ENCODE measurements around the gene NACC2.
A peak's percentile ranks its signal among the peaks of the same experiment; 100 is the strongest.

NACC2 gene

GRCh38 chr9:136119061-136119882, 24.2 kb upstream of the NACC2 start:
- H3K4me3 ChIP-seq (ENCODE audit: low read length in 2 of 2), result peak overlapping the region; percentile 63 to 85
- peak overlapping the region; percentile 94 for H3K9ac ChIP-seq (ENCODE audit: low read depth, low read length, poor library complexity)
- DNase-seq (ENCODE audit: low spot score), result no peak
- H3K4me2 ChIP-seq (ENCODE audit: insufficient read depth, low read length, poor library complexity, severe bottlenecking), result peak overlapping the region; percentile 83
- H3K9me3 ChIP-seq (replicated peaks in 1 of 2; ENCODE audit: control insufficient read depth in 2 of 2, insufficient read depth in 1 of 2, low read depth in 1 of 2, low read length in 2 of 2), result no peaks in the 10 kb centered on the region
- peaks cover 8 to 15% of the 10 kb centered on the region in 2 donors for H3K4me1 ChIP-seq (ENCODE audit: control insufficient read depth in 2 of 2, insufficient read depth in 1 of 2, low read depth in 1 of 2, low read length in 2 of 2)
- no peak overlapping the region for H2BK12ac ChIP-seq (ENCODE audit: low read length)
- H4K91ac ChIP-seq (ENCODE audit: low read depth, low read length, poor library complexity), result no peak overlapping the region
- H3K4ac ChIP-seq (ENCODE audit: low read length), result no peak overlapping the region
- peaks cover 0 to 5% (median 3%) of the 10 kb centered on the region in 3 experiments for H3K27me3 ChIP-seq (ENCODE audit: control insufficient read depth in 3 of 3, insufficient read depth in 3 of 3, low read depth in 1 of 3, low read length in 3 of 3)
- peak overlapping the region; percentile 99 for H3K18ac ChIP-seq (ENCODE audit: low read length)
- H2BK15ac ChIP-seq (ENCODE audit: low read length), result no peak overlapping the region
- peaks cover 16 to 24% of the 10 kb centered on the region in 2 donors for H3K36me3 ChIP-seq (replicated peaks in 1 of 2; ENCODE audit: control insufficient read depth in 2 of 2, insufficient read depth in 2 of 2, low read length in 2 of 2)
- H2AK5ac ChIP-seq (ENCODE audit: low read depth, low read length), result peak overlapping the region; percentile 97
- H3K14ac ChIP-seq (ENCODE audit: low read length), result peak overlapping the region; percentile 38
- peak overlapping the region; percentile 99 for H3K23ac ChIP-seq (ENCODE audit: low read depth, low read length, poor library complexity)
- no peak overlapping the region for H4K8ac ChIP-seq (ENCODE audit: low read depth, low read length)
- peak overlapping the region; percentile 91 for H2BK120ac ChIP-seq (ENCODE audit: low read depth, low read length)
- peak overlapping the region; percentile 98 for H3K27ac ChIP-seq (replicated peaks; ENCODE audit: low read length)
- peak overlapping the region; percentile 70 for H2AFZ ChIP-seq (ENCODE audit: low read length)
- peak overlapping the region; percentile 93 for H2BK5ac ChIP-seq (ENCODE audit: low read length)
- no CpG with 5 or more reads among the region's 64 CpGs for WGBS, 2 donors (ENCODE audit: extremely low coverage in 2 of 2, insufficient read length in 2 of 2, insufficient replicate concordance in 1 of 2)
- peaks cover 25% of the 10 kb centered on the region for H3K79me1 ChIP-seq (ENCODE audit: low read depth, low read length)

DNA sequence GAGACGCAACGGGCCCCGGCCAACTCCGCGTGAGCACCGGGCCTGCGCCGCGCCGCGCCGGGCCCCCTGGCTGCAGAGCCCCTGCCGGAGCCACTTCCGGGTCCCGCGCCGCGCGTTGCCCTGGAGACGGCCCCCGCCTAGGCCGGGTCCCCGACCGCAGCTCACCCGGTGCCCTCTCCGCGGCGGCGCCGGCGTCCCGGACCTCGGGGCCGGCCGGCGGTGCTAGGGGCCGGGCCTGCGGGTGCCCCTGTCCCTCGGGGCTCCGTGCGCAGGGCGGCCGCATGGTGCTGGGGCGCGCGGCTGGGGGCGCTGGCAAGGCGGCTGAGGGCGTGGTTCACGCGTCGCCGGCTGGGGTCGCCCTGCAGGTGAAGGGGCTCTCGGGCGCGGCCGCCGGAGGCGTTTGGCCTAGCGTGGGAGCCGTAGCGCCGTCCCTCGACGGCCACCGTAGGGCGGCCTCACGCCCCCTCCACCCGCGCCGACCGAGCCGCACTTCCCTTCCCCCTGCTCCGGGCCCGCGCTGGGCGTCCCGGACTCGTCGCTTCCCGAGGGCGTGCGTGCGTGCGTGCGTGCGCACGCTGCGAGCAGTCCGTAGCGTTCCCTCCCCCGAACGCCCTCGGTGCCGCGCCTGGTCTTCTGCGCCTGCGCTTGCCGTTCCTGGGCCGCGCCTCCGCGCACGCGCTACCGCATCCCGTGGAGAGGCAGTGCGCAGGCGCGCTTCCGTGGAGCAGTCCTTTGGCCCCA, 23.4 kb upstream of the NACC2 start, which contains the start of gene TMEM250:
Gene TMEM250, minus strand, starts transcription at position 556 of the 741 bp plus-strand sequence. CDS start 1,975 bp downstream, outside the sequence.
- Histone ChIP-seq H3K4me3 (ENCODE audit: low read length in 2 of 2) (peak within 1 kb of the TSS; percentile 63 to 85), H3K23ac (ENCODE audit: low read depth, low read length, poor library complexity) (peak within 1 kb of the TSS; percentile 99), H2AFZ (ENCODE audit: low read length) (peak within 1 kb of the TSS; percentile 70), H3K27ac (replicated peaks; ENCODE audit: low read length) (peak within 1 kb of the TSS; percentile 98), H4K91ac (ENCODE audit: low read depth, low read length, poor library complexity) (no peak within 1 kb of the TSS), H3K14ac (ENCODE audit: low read length) (peak within 1 kb of the TSS; percentile 94), H2BK12ac (ENCODE audit: low read length) (peak within 1 kb of the TSS; percentile 4), H3K9me3 (replicated peaks in 1 of 2; ENCODE audit: control insufficient read depth in 2 of 2, insufficient read depth in 1 of 2, low read depth in 1 of 2, low read length in 2 of 2) (no peaks in the 10 kb centered on the region), H2BK120ac (ENCODE audit: low read depth, low read length) (peak within 1 kb of the TSS; percentile 91), H3K4me1 (ENCODE audit: control insufficient read depth in 2 of 2, insufficient read depth in 1 of 2, low read depth in 1 of 2, low read length in 2 of 2) (peaks cover 8 to 15% of the 10 kb centered on the region in 2 donors), H3K18ac (ENCODE audit: low read length) (peak within 1 kb of the TSS; percentile 99), H3K27me3 (ENCODE audit: control insufficient read depth in 3 of 3, insufficient read depth in 3 of 3, low read depth in 1 of 3, low read length in 3 of 3) (peaks cover 0 to 3% (median 0%) of the 10 kb centered on the region in 3 experiments), H2AK5ac (ENCODE audit: low read depth, low read length) (peak within 1 kb of the TSS; percentile 97), H4K8ac (ENCODE audit: low read depth, low read length) (peak within 1 kb of the TSS; percentile 43), H3K79me1 (ENCODE audit: low read depth, low read length) (peaks cover 25% of the 10 kb centered on the region), H3K36me3 (replicated peaks in 1 of 2; ENCODE audit: control insufficient read depth in 2 of 2, insufficient read depth in 2 of 2, low read length in 2 of 2) (peaks cover 16 to 26% of the 10 kb centered on the region in 2 donors), H3K4ac (ENCODE audit: low read length) (no peak within 1 kb of the TSS), H2BK15ac (ENCODE audit: low read length) (no peak within 1 kb of the TSS), H3K4me2 (ENCODE audit: insufficient read depth, low read length, poor library complexity, severe bottlenecking) (peak within 1 kb of the TSS; percentile 83), H2BK5ac (ENCODE audit: low read length) (peak within 1 kb of the TSS; percentile 93), H3K9ac (ENCODE audit: low read depth, low read length, poor library complexity) (peak within 1 kb of the TSS; percentile 96)
- WGBS, 2 donors (ENCODE audit: extremely low coverage in 2 of 2, insufficient read length in 2 of 2, insufficient replicate concordance in 1 of 2), result no CpG with 5 or more reads among the region's 112 CpGs
- peak; percentile 97 for DNase-seq (ENCODE audit: low spot score)

GRCh38 chr9:136117916-136118319, 22.8 kb upstream of the NACC2 start:
- H4K91ac ChIP-seq (ENCODE audit: low read depth, low read length, poor library complexity), result no peak overlapping the region
- no peak for DNase-seq (ENCODE audit: low spot score)
- H2AK5ac ChIP-seq (ENCODE audit: low read depth, low read length), result peak overlapping the region; percentile 74

More at GRCh38 chr9:136117916-136118319, 22.8 kb upstream of the NACC2 start:
- no CpG with 5 or more reads among the region's 36 CpGs for WGBS, 2 donors (ENCODE audit: extremely low coverage in 2 of 2, insufficient read length in 2 of 2, insufficient replicate concordance in 1 of 2)
- Histone ChIP-seq H3K36me3 (replicated peaks in 1 of 2; ENCODE audit: control insufficient read depth in 2 of 2, insufficient read depth in 2 of 2, low read length in 2 of 2) (peaks cover 16 to 26% of the 10 kb centered on the region in 2 donors), H4K8ac (ENCODE audit: low read depth, low read length) (peak overlapping the region; percentile 43), H3K4me1 (ENCODE audit: control insufficient read depth in 2 of 2, insufficient read depth in 1 of 2, low read depth in 1 of 2, low read length in 2 of 2) (peaks cover 8 to 15% of the 10 kb centered on the region in 2 donors), H3K4me3 (ENCODE audit: low read length in 2 of 2) (peak overlapping the region; percentile 63 to 85), H3K4me2 (ENCODE audit: insufficient read depth, low read length, poor library complexity, severe bottlenecking) (peak overlapping the region; percentile 83), H3K4ac (ENCODE audit: low read length) (no peak overlapping the region), H3K27me3 (ENCODE audit: control insufficient read depth in 3 of 3, insufficient read depth in 3 of 3, low read depth in 1 of 3, low read length in 3 of 3) (peaks cover 0 to 3% (median 0%) of the 10 kb centered on the region in 3 experiments), H2BK12ac (ENCODE audit: low read length) (peak overlapping the region; percentile 4), H2BK5ac (ENCODE audit: low read length) (peak overlapping the region; percentile 93), H3K18ac (ENCODE audit: low read length) (peak overlapping the region; percentile 99), H3K14ac (ENCODE audit: low read length) (no peak overlapping the region), H3K27ac (replicated peaks; ENCODE audit: low read length) (peak overlapping the region; percentile 98), H2AFZ (ENCODE audit: low read length) (peak overlapping the region; percentile 70), H3K23ac (ENCODE audit: low read depth, low read length, poor library complexity) (peak overlapping the region; percentile 37), H3K79me1 (ENCODE audit: low read depth, low read length) (peaks cover 25% of the 10 kb centered on the region), H3K9me3 (replicated peaks in 1 of 2; ENCODE audit: control insufficient read depth in 2 of 2, insufficient read depth in 1 of 2, low read depth in 1 of 2, low read length in 2 of 2) (no peaks in the 10 kb centered on the region), H3K9ac (ENCODE audit: low read depth, low read length, poor library complexity) (peak overlapping the region; percentile 96), H2BK15ac (ENCODE audit: low read length) (no peak overlapping the region), H2BK120ac (ENCODE audit: low read depth, low read length) (no peak overlapping the region)

Measured in neuronal stem cell (in vitro differentiated cells).